ENCODE data around the gene NQO2.

DNA sequence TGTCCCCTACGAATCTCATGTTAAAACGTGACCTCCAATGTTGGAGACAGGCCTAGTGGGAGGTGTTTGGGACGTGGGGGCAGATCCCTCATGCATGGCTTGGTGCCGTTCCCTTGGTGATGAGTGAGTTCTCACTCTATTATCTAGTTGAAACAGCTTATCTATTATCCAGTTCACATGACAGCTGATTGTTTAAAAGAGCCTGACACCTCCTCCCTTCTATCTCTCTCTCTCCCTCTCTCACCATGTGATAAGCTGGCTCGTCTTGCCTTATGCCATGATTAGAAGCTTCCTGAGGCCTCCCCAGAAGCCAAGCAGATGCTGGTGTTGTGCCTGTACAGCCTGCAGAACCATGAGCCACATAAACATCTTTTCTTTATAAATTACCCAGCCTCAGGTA is 35.7 kb downstream of the NQO2 start:
- TF ChIP-seq, protein P1, sequence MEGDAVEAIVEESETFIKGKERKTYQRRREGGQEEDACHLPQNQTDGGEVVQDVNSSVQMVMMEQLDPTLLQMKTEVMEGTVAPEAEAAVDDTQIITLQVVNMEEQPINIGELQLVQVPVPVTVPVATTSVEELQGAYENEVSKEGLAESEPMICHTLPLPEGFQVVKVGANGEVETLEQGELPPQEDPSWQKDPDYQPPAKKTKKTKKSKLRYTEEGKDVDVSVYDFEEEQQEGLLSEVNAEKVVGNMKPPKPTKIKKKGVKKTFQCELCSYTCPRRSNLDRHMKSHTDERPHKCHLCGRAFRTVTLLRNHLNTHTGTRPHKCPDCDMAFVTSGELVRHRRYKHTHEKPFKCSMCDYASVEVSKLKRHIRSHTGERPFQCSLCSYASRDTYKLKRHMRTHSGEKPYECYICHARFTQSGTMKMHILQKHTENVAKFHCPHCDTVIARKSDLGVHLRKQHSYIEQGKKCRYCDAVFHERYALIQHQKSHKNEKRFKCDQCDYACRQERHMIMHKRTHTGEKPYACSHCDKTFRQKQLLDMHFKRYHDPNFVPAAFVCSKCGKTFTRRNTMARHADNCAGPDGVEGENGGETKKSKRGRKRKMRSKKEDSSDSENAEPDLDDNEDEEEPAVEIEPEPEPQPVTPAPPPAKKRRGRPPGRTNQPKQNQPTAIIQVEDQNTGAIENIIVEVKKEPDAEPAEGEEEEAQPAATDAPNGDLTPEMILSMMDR (IDR thresholded peaks at IDR 0.05; ENCODE audit: borderline replicate concordance, extremely low read depth, low read length, poor library complexity, severe bottlenecking), result no peak
- TF ChIP-seq EZH2 (IDR thresholded peaks at IDR 0.05; ENCODE audit: borderline replicate concordance, low read depth, low read length, severe bottlenecking), result no peak

Data from DND-41 (cell line).